CD4-positive, alpha-beta T cell treated with Interleukin-10 for 1 hour (primary cell): Measurements from ENCODE around the gene SERPINE1.
A peak's percentile ranks its signal among the peaks of the same experiment; 100 is the strongest.

Experiments used
- DNase-seq: peaks from one replicate; pipeline ENCODE4 v3.0.0-alpha.2; 2020

SERPINE1 gene

GRCh38 chr7:101156866-101157589, 30.1 kb downstream of the SERPINE1 start:
- no peak for DNase-seq

GRCh38 chr7:101159696-101160674, 33.1 kb downstream of the SERPINE1 start:
- DNase-seq: no peak

- DNase-seq: no peak
Observed at GRCh38 chr7:101160910-101161309, 34.0 kb downstream of the SERPINE1 start.

GRCh38 chr7:101161692-101162471, 35.0 kb downstream of the SERPINE1 start:
- no peak for DNase-seq

- DNase-seq: no peak
Observed at GRCh38 chr7:101162551-101163278, 35.8 kb downstream of the SERPINE1 start.

- DNase-seq: peak; percentile 39
Observed at GRCh38 chr7:101163279-101164070, 36.6 kb downstream of the SERPINE1 start.

GRCh38 chr7:101164071-101164840, 37.4 kb downstream of the SERPINE1 start:
- no peak for DNase-seq

GRCh38 chr7:101165075-101165957, 38.4 kb downstream of the SERPINE1 start, which contains the start of gene VGF:
TSS of gene VGF (minus strand) at chr7:101165569. CDS start at chr7:101164843, 726 bp downstream.
- DNase-seq: peak; percentile 94

- no peak for DNase-seq
Observed at GRCh38 chr7:101165958-101166647, 39.2 kb downstream of the SERPINE1 start.

GRCh38 chr7:101166648-101166908, 39.7 kb downstream of the SERPINE1 start:
- DNase-seq: no peak

GRCh38 chr7:101166909-101167644, 40.2 kb downstream of the SERPINE1 start:
- no peak for DNase-seq

GRCh38 chr7:101167645-101168411, 40.9 kb downstream of the SERPINE1 start:
- no peak for DNase-seq

GRCh38 chr7:101168412-101169049, 41.6 kb downstream of the SERPINE1 start:
- no peak for DNase-seq

GRCh38 chr7:101169110-101169837, 42.4 kb downstream of the SERPINE1 start:
- no peak for DNase-seq

- peak; percentile 84 for DNase-seq
Observed at GRCh38 chr7:101169838-101170551, 43.1 kb downstream of the SERPINE1 start.
